Measurements from ENCODE around the gene LHFPL3.

Gene LHFPL3

GRCh38 chr7:104903846-104904245 is 575.4 kb downstream of the LHFPL3 start:
- Histone ChIP-seq H3K27ac (ENCODE audit: low read length) (no peak overlapping the region), H3F3A (ENCODE audit: insufficient read depth, low read length) (no peaks in the 10 kb centered on the region), H3K9me2 (replicated peaks; ENCODE audit: insufficient read depth, low read length) (no peaks in the 10 kb centered on the region), H3K4me1 (ENCODE audit: low read length) (no peaks in the 10 kb centered on the region), H2AFZ (ENCODE audit: low read length) (no peak overlapping the region), H3K9me3 (replicated peaks; ENCODE audit: insufficient read depth, low read length) (no peaks in the 10 kb centered on the region), H3K9ac (ENCODE audit: low read length) (no peak overlapping the region), H3K4me2 (ENCODE audit: low read depth, low read length) (no peak overlapping the region), H3K36me3 (replicated peaks; ENCODE audit: insufficient read depth, low read length) (no peaks in the 10 kb centered on the region), H3K79me2 (ENCODE audit: low read length) (no peaks in the 10 kb centered on the region), H4K20me1 (ENCODE audit: insufficient read depth, low read length) (no peaks in the 10 kb centered on the region), H3K4me3 (ENCODE audit: low read length) (no peak overlapping the region), H3K27me3 (replicated peaks; ENCODE audit: insufficient read depth, low read length) (no peaks in the 10 kb centered on the region)
- TF ChIP-seq EZH2phosphoT487 (IDR thresholded peaks at IDR 0.05; ENCODE audit: low read length), result no peak
- no peak for TF ChIP-seq EZH2 (optimal IDR thresholded peaks at IDR 0.05; ENCODE audit: low read depth, low read length)
- no peak for TF ChIP-seq CTCF (IDR thresholded peaks at IDR 0.05; ENCODE audit: low read length)
- DNase-seq, result no peak

- no peak overlapping the region for H3K4me3 ChIP-seq (ENCODE audit: low read length)
- no peak for DNase-seq
- peaks cover 3% of the 10 kb centered on the region; the same call in 1 of the 2 replicates for H3K4me1 ChIP-seq (ENCODE audit: low read length)
- no peak overlapping the region for H3K4me2 ChIP-seq (ENCODE audit: low read depth, low read length)
- no peaks in the 10 kb centered on the region for H3K79me2 ChIP-seq (ENCODE audit: low read length)
- no peaks in the 10 kb centered on the region for H4K20me1 ChIP-seq (ENCODE audit: insufficient read depth, low read length)
- H3K9me2 ChIP-seq (replicated peaks; ENCODE audit: insufficient read depth, low read length), result no peaks in the 10 kb centered on the region
- H3K27me3 ChIP-seq (replicated peaks; ENCODE audit: insufficient read depth, low read length), result no peaks in the 10 kb centered on the region
- TF ChIP-seq CTCF (IDR thresholded peaks at IDR 0.05; ENCODE audit: low read length) (no peak), EZH2phosphoT487 (IDR thresholded peaks at IDR 0.05; ENCODE audit: low read length) (no peak), EZH2 (optimal IDR thresholded peaks at IDR 0.05; ENCODE audit: low read depth, low read length) (no peak)
- no peak overlapping the region for H3K27ac ChIP-seq (ENCODE audit: low read length)
- H3K36me3 ChIP-seq (replicated peaks; ENCODE audit: insufficient read depth, low read length), result no peaks in the 10 kb centered on the region
- no peak overlapping the region for H3K9ac ChIP-seq (ENCODE audit: low read length)
- H3K9me3 ChIP-seq (replicated peaks; ENCODE audit: insufficient read depth, low read length), result no peaks in the 10 kb centered on the region
- H3F3A ChIP-seq (ENCODE audit: insufficient read depth, low read length), result no peaks in the 10 kb centered on the region
- no peak overlapping the region for H2AFZ ChIP-seq (ENCODE audit: low read length)
These were observed 577.6 kb downstream of the LHFPL3 start for GRCh38 chr7:104906032-104906431.

- H3K36me3 ChIP-seq (replicated peaks; ENCODE audit: insufficient read depth, low read length), result no peaks in the 10 kb centered on the region
- H4K20me1 ChIP-seq (ENCODE audit: insufficient read depth, low read length), result no peaks in the 10 kb centered on the region
- H3K27me3 ChIP-seq (replicated peaks; ENCODE audit: insufficient read depth, low read length), result no peaks in the 10 kb centered on the region
- no peaks in the 10 kb centered on the region for H3K9me3 ChIP-seq (replicated peaks; ENCODE audit: insufficient read depth, low read length)
- TF ChIP-seq EZH2phosphoT487 (IDR thresholded peaks at IDR 0.05; ENCODE audit: low read length), result no peak
- no peak for TF ChIP-seq EZH2 (optimal IDR thresholded peaks at IDR 0.05; ENCODE audit: low read depth, low read length)
- no peak for TF ChIP-seq CTCF (IDR thresholded peaks at IDR 0.05; ENCODE audit: low read length)
- H3K4me3 ChIP-seq (ENCODE audit: low read length), result no peak overlapping the region
- no peak overlapping the region for H3K27ac ChIP-seq (ENCODE audit: low read length)
- no peaks in the 10 kb centered on the region for H3F3A ChIP-seq (ENCODE audit: insufficient read depth, low read length)
- no peak overlapping the region for H2AFZ ChIP-seq (ENCODE audit: low read length)
- peaks cover 3% of the 10 kb centered on the region; the same call in 1 of the 2 replicates for H3K4me1 ChIP-seq (ENCODE audit: low read length)
- H3K9me2 ChIP-seq (replicated peaks; ENCODE audit: insufficient read depth, low read length), result no peaks in the 10 kb centered on the region
- no peaks in the 10 kb centered on the region for H3K79me2 ChIP-seq (ENCODE audit: low read length)
- H3K9ac ChIP-seq (ENCODE audit: low read length), result no peak overlapping the region
- no peak for DNase-seq
- no peak overlapping the region for H3K4me2 ChIP-seq (ENCODE audit: low read depth, low read length)
These were observed 578.2 kb downstream of the LHFPL3 start for GRCh38 chr7:104906556-104906955.
